ENCODE measurements around the gene ERCC3.

GRCh38 chr2:127320586-127321275 lies 26.8 kb upstream of the ERCC3 start:
- TF ChIP-seq, protein P1, sequence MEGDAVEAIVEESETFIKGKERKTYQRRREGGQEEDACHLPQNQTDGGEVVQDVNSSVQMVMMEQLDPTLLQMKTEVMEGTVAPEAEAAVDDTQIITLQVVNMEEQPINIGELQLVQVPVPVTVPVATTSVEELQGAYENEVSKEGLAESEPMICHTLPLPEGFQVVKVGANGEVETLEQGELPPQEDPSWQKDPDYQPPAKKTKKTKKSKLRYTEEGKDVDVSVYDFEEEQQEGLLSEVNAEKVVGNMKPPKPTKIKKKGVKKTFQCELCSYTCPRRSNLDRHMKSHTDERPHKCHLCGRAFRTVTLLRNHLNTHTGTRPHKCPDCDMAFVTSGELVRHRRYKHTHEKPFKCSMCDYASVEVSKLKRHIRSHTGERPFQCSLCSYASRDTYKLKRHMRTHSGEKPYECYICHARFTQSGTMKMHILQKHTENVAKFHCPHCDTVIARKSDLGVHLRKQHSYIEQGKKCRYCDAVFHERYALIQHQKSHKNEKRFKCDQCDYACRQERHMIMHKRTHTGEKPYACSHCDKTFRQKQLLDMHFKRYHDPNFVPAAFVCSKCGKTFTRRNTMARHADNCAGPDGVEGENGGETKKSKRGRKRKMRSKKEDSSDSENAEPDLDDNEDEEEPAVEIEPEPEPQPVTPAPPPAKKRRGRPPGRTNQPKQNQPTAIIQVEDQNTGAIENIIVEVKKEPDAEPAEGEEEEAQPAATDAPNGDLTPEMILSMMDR (IDR thresholded peaks at IDR 0.05): no peak
- TF ChIP-seq EZH2 (IDR thresholded peaks at IDR 0.05): no peak
- TF ChIP-seq EZH2phosphoT487 (IDR thresholded peaks at IDR 0.05): no peak
